H1 (cell line): ENCODE measurements around the gene CIB4. TPM values are rescaled to one million over a fixed set of nuclear protein-coding genes. Genes with fewer than 3 reads are reported as not detected.
A peak's percentile ranks its signal among the peaks of the same experiment; 100 is the strongest.

Source experiments
- CTCF ChIA-PET: fragments of 300-600 bp; sonication (Branson Sonifier 250); formaldehyde crosslinking; loops from one replicate; lab custom pipeline; 2021; ENCODE audit not compliant: partially characterized antibody; lab: Charles Lee
- POLR2A ChIA-PET: fragments of 300-600 bp; sonication (Branson Sonifier 250); formaldehyde crosslinking; loops from one replicate; lab custom pipeline; 2021; ENCODE audit warnings: inconsistent platforms; ENCODE audit not compliant: partially characterized antibody; lab: Charles Lee
- DNase-seq, 2 experiments: peaks; one replicate each; pipeline versions ENCODE4 v3.0.0 to v3.0.0-alpha.2; 2010 to 2022; ENCODE audit warnings: low spot score in 2 of 2, low read depth in 1 of 2, mixed read lengths in 1 of 2
- FAIRE-seq: peaks from 2 replicates; lab custom pipeline; 2011; peaks lifted over from hg19 to GRCh38; lab: Jason Lieb, UNC
- H2AFZ ChIP-seq: 2 replicates; pipeline ENCODE4 v1.8.1; 2012; ENCODE audit warnings: low read length, inconsistent platforms
- H2AK5ac ChIP-seq: 2 replicates; pipeline ENCODE4 v1.6.1; 2013; ENCODE audit warnings: low read depth, low read length
- H2BK120ac ChIP-seq: replicated peaks from 2 replicates; pipeline ENCODE3; 2013; ENCODE audit warnings: low read depth, low read length, inconsistent platforms
- H2BK12ac ChIP-seq: 2 replicates; pipeline ENCODE4 v1.6.1; 2013; ENCODE audit warnings: low read depth, low read length
- H2BK15ac ChIP-seq: 2 replicates; pipeline ENCODE4 v1.6.1; 2013; ENCODE audit warnings: low read length
- H2BK20ac ChIP-seq: 2 replicates; pipeline ENCODE4 v1.6.1; 2013; ENCODE audit warnings: low read length
- H2BK5ac ChIP-seq: 2 replicates; pipeline ENCODE4 v1.6.1; 2013; ENCODE audit warnings: low read depth, low read length
- H3K14ac ChIP-seq: 2 replicates; pipeline ENCODE4 v1.6.1; 2013; ENCODE audit warnings: inconsistent platforms; ENCODE audit not compliant: insufficient read length
- H3K18ac ChIP-seq: 2 replicates; pipeline ENCODE4 v1.6.1; 2013; ENCODE audit warnings: low read length; ENCODE audit errors: extremely low read depth
- H3K23ac ChIP-seq: 2 replicates; pipeline ENCODE4 v1.6.1; 2013; ENCODE audit warnings: inconsistent platforms; ENCODE audit not compliant: insufficient read length
- H3K23me2 ChIP-seq: 2 replicates; pipeline ENCODE4 v1.6.1; 2013; ENCODE audit warnings: low read depth, low read length
- H3K27ac ChIP-seq: 2 replicates; pipeline ENCODE4 v1.6.1; 2011; ENCODE audit warnings: low read depth, low read length, inconsistent platforms
- H3K27me3 ChIP-seq, 4 experiments: replicated peaks in 1 of 4; 1 replicate in 1 of 4; 2 replicates in 3 of 4; pipeline versions ENCODE4 v1.6.1 to v1.8.1; 2011 to 2013; ENCODE audit warnings: low read length in 3 of 4, mild to moderate bottlenecking in 3 of 4, inconsistent platforms in 2 of 4, mixed read lengths in 2 of 4, moderate library complexity in 1 of 4; ENCODE audit not compliant: control insufficient read depth in 3 of 4, insufficient read depth in 3 of 4; ENCODE audit errors: extremely low read depth in 1 of 4
- H3K36me3 ChIP-seq, 4 experiments: 2 replicates each; pipeline versions ENCODE4 v1.6.1 to v1.8.1; 2011 to 2013; ENCODE audit warnings: mild to moderate bottlenecking in 4 of 4, low read length in 3 of 4, moderate library complexity in 2 of 4, control low read depth in 1 of 4, inconsistent platforms in 1 of 4; ENCODE audit not compliant: insufficient read depth in 4 of 4, control insufficient read depth in 2 of 4
- H3K4ac ChIP-seq: replicated peaks from 2 replicates; pipeline ENCODE3; 2013; ENCODE audit warnings: low read length, low read depth, mixed read lengths, inconsistent platforms; ENCODE audit not compliant: insufficient read length
- H3K4me1 ChIP-seq, 4 experiments: replicated peaks in 1 of 4; 1 replicate in 1 of 4; 2 replicates in 3 of 4; pipeline versions ENCODE4 v1.6.1 to v1.8.1; 2011 to 2013; ENCODE audit warnings: low read length in 3 of 4, inconsistent platforms in 2 of 4, mixed read lengths in 1 of 4; ENCODE audit not compliant: insufficient read depth in 4 of 4, control insufficient read depth in 3 of 4
- H3K4me2 ChIP-seq, 2 experiments: 2 replicates each; pipeline versions ENCODE4 v1.6.1 to v1.8.1; 2011 to 2013; ENCODE audit warnings: low read depth in 2 of 2, low read length in 2 of 2, control low read depth in 1 of 2, inconsistent platforms in 1 of 2, mild to moderate bottlenecking in 1 of 2; ENCODE audit not compliant: insufficient read depth in 1 of 2
- H3K4me3 ChIP-seq, 4 experiments: fragments of 200-600, 300-600 bp in 1 of 4; sonication (generic), shearing (Covaris generic), sonication (Bioruptor Twin) in 1 of 4; 2 replicates each; pipeline versions ENCODE4 v1.5.1 to v1.8.1; 2011 to 2016; ENCODE audit warnings: low read length in 4 of 4, low read depth in 3 of 4, control low read depth in 2 of 4, inconsistent platforms in 2 of 4, mild to moderate bottlenecking in 2 of 4, mixed read lengths in 1 of 4, moderate library complexity in 1 of 4; ENCODE audit not compliant: insufficient read depth in 2 of 4; ENCODE audit errors: extremely low read depth in 1 of 4
- H3K56ac ChIP-seq: replicated peaks from 2 replicates; pipeline ENCODE3; 2013; ENCODE audit warnings: low read depth, mild to moderate bottlenecking, mixed read lengths, low read length, inconsistent platforms; ENCODE audit not compliant: insufficient read length
- H3K79me1 ChIP-seq: 2 replicates; pipeline ENCODE4 v1.6.1; 2013; ENCODE audit warnings: low read depth, low read length, control low read depth
- H3K79me2 ChIP-seq, 2 experiments: 2 replicates each; pipeline versions ENCODE4 v1.6.1 to v1.8.1; 2012 to 2013; ENCODE audit warnings: low read length in 2 of 2, mild to moderate bottlenecking in 2 of 2, inconsistent platforms in 1 of 2; ENCODE audit not compliant: insufficient read depth in 2 of 2, control insufficient read depth in 1 of 2
- H3K9ac ChIP-seq, 4 experiments: replicated peaks in 1 of 4; 1 replicate in 1 of 4; 2 replicates in 3 of 4; pipeline versions ENCODE4 v1.6.1 to v1.8.1; 2011 to 2013; ENCODE audit warnings: low read depth in 3 of 4, low read length in 3 of 4, control low read depth in 2 of 4, mild to moderate bottlenecking in 2 of 4, moderate library complexity in 2 of 4, inconsistent platforms in 1 of 4; ENCODE audit errors: extremely low read depth in 1 of 4
- H3K9me3 ChIP-seq, 2 experiments: 2 replicates each; pipeline versions ENCODE4 v1.6.1 to v1.8.1; 2012 to 2013; ENCODE audit warnings: mild to moderate bottlenecking in 2 of 2, moderate library complexity in 2 of 2, control low read depth in 1 of 2, inconsistent platforms in 1 of 2, low read depth in 1 of 2, low read length in 1 of 2, mixed read lengths in 1 of 2; ENCODE audit not compliant: insufficient read depth in 2 of 2
- H4K20me1 ChIP-seq, 2 experiments: replicated peaks in 1 of 2; 2 replicates each; pipeline versions ENCODE3 to v1.8.1; 2011 to 2013; ENCODE audit warnings: inconsistent platforms in 2 of 2, low read length in 2 of 2, mild to moderate bottlenecking in 1 of 2; ENCODE audit not compliant: insufficient read depth in 2 of 2, control insufficient read depth in 1 of 2
- H4K5ac ChIP-seq: 2 replicates; pipeline ENCODE4 v1.6.1; 2013; ENCODE audit warnings: low read length, low read depth, mixed read lengths, inconsistent platforms; ENCODE audit not compliant: insufficient read length
- H4K8ac ChIP-seq: 2 replicates; pipeline ENCODE4 v1.8.0; 2013; ENCODE audit warnings: mild to moderate bottlenecking, moderate library complexity, low read length, inconsistent platforms; ENCODE audit not compliant: insufficient read depth; ENCODE audit errors: extremely low read depth
- H4K91ac ChIP-seq: replicated peaks from 2 replicates; pipeline ENCODE3; 2013; ENCODE audit warnings: low read length, mixed read lengths, inconsistent platforms; ENCODE audit not compliant: insufficient read length
- BRCA1 ChIP-seq: IDR thresholded peaks from 2 replicates; pipeline ENCODE4 v1.6.1; 2012; ENCODE audit warnings: low read depth, low read length, improper control_type of control experiment
- POLR2AphosphoS5 ChIP-seq: IDR thresholded peaks from 2 replicates; pipeline ENCODE4 v1.6.1; 2011; ENCODE audit warnings: low read depth, low read length
- TBP ChIP-seq: IDR thresholded peaks from 2 replicates; pipeline ENCODE4 v1.6.1; 2011; ENCODE audit warnings: low read depth, low read length, improper control_type of control experiment
- WGBS, 2 experiments: shearing (Covaris generic) in 1 of 2; methylation state at CpG; one replicate each; pipeline versions ENCODE4 v1.1.6 to v1.1.7; 2013 to 2015; ENCODE audit warnings: low lambda C conversion rate in 2 of 2, mixed read lengths in 2 of 2, inconsistent platforms in 1 of 2, low coverage in 1 of 2, missing lambda C conversion rate in 1 of 2; ENCODE audit not compliant: insufficient replicate concordance in 2 of 2, insufficient coverage in 1 of 2, insufficient read length in 1 of 2; ENCODE audit errors: extremely low coverage in 1 of 2, missing lambda C conversion rate in 1 of 2; 5-methylcytosine and 5-hydroxymethylcytosine counted together
- polyA plus RNA-seq, 7 experiments: library from polyadenylated mRNA; depleted of rRNA in 3 of 7; stranded (reverse) in 5 of 7; unstranded in 2 of 7; fragments of >200 nt in 5 of 7; fragments of 200-250 nt in 2 of 7; gene quantifications; 1 replicate in 5 of 7; 2 replicates in 1 of 7; 4 replicates in 1 of 7; pipeline versions ENCODE4 v1.2.1 to v1.2.3, GENCODE V29; 2011 to 2013; ENCODE audit warnings: missing spikeins in 2 of 7, mixed read lengths in 2 of 7
- total RNA-seq: library from RNA; stranded (reverse); fragmentation: NEBNext Ultra II Directional; extraction: Animal tissue kit (Norgen Biotek cat#: 25700); gene quantifications from 2 replicates; pipeline ENCODE4 v1.2.1, GENCODE V29; 2021

The CIB4 gene
- total and polyA plus RNA-seq, 2 of the 8 experiments (the other 6 are each of a cell fraction or from before 2014, with no cell fraction given) = not detected

DNA sequence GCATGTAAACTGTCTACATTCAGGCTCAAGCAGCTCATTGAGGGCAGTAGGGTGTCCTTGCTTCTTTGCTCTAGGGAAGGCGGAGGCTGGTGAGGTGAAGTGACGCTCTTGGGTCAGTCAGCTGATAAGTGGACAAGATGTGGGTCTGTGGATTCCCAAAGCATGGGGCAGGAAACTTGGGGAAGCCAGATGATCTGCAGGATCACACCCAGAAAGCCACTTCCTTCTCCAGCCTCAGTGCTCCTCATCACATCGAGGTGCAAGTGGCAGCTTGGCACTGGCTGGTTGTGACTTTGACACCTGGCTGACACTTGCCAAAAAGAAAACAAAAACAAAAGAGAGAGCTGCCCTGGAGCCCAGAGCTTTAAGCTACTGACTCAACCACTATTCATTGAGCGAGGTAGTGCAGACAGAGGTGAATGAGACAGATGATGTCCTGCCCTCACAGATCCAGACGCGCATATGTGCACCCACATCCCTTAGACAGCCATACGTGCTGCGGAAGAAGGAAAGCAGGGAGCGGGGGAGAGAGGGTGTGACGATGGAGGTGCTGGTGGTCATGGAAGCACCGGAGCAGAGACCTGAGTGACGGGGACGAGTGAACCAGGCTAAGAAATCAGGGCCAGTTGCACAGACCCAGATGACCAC is 3.1 kb upstream of the CIB4 start:
- Histone ChIP-seq H3K27ac (no peak overlapping the region), H2BK20ac (no peak overlapping the region), H2BK5ac (no peak overlapping the region), H3K4me1 (peaks cover 0 to 11% (median 6%) of the 10 kb centered on the region in 4 experiments; a peak in 5 of 7 replicates), H3K36me3 (no peaks in the 10 kb centered on the region), H3K4ac (no peak overlapping the region), H3K4me3 (no peak overlapping the region), H3K9ac (no peak overlapping the region; a peak in 1 of 7 replicates), H3K27me3 (no peaks in the 10 kb centered on the region), H4K20me1 (no peaks in the 10 kb centered on the region), H4K8ac (peak overlapping the region; percentile 31), H3K4me2 (no peak overlapping the region), H2AFZ (no peak overlapping the region), H3K18ac (no peak overlapping the region), H3K79me2 (0 out of 4 replicates have a peak, but pooled peaks cover 0 to 3% of the 10 kb centered on the region in 2 experiments), H4K5ac (no peak overlapping the region), H3K23me2 (no peaks in the 10 kb centered on the region), H3K14ac (no peak overlapping the region), H2BK12ac (no peak overlapping the region), H2BK120ac (no peak overlapping the region), H4K91ac (no peak overlapping the region), H3K9me3 (no peaks in the 10 kb centered on the region), H3K56ac (no peak overlapping the region), H3K23ac (no peak overlapping the region), H2BK15ac (no peak overlapping the region), H2AK5ac (no peak overlapping the region), H3K79me1 (no peaks in the 10 kb centered on the region)
- TF ChIP-seq BRCA1 = no peak
- no peak for TF ChIP-seq POLR2AphosphoS5
- no peak for TF ChIP-seq TBP
- no peak for FAIRE-seq
- ChIA-PET CTCF (interaction anchor here (1.0 kb wide), 1 partner anchor 39 kb away, joined by 4 read pairs; no protein-coding TSS in a partner anchor), POLR2A (no interaction called here)
- peak in 1 of 2 experiments; percentile 41 for DNase-seq
- WGBS, 2 experiments = 77% methylated on average over 13 of the region's 13 CpGs; no CpG with 5 or more reads in 1 of the 2 experiments
